Thymus (tissue), 11 donors: ENCODE measurements around the gene CRYL1. TPM values are rescaled to one million over a fixed set of nuclear protein-coding genes. Genes with fewer than 3 reads are reported as not detected.

Source experiments
- DNase-seq, 9 donors: peaks; one replicate each; pipeline ENCODE4 v3.0.0-alpha.2; 2013; ENCODE audit warnings: low spot score in 9 of 9, low read depth in 6 of 9, missing footprints in 1 of 9
- H3K27ac ChIP-seq, 2 donors: one replicate each; pipeline ENCODE4 v1.5.1; 2013; ENCODE audit warnings: control low read depth in 1 of 2, low read depth in 1 of 2, low read length in 1 of 2, mild to moderate bottlenecking in 1 of 2, moderate library complexity in 1 of 2
- H3K27me3 ChIP-seq, 2 donors: one replicate each; pipeline ENCODE4 v1.5.1; 2013; ENCODE audit warnings: low read length in 1 of 2; ENCODE audit not compliant: control insufficient read depth in 2 of 2, insufficient read depth in 1 of 2
- H3K36me3 ChIP-seq, 2 donors: one replicate each; pipeline ENCODE4 v1.5.1; 2013; ENCODE audit warnings: low read length in 1 of 2, mild to moderate bottlenecking in 1 of 2, moderate library complexity in 1 of 2; ENCODE audit not compliant: control insufficient read depth in 2 of 2, insufficient read depth in 2 of 2
- H3K4me1 ChIP-seq, 2 donors: one replicate each; pipeline ENCODE4 v1.5.1; 2013; ENCODE audit warnings: low read length in 2 of 2; ENCODE audit not compliant: control insufficient read depth in 2 of 2, insufficient read depth in 2 of 2
- H3K4me3 ChIP-seq, 2 donors: one replicate each; pipeline ENCODE4 v1.5.1; 2013; ENCODE audit warnings: low read length in 2 of 2, control low read depth in 1 of 2, mild to moderate bottlenecking in 1 of 2
- H3K9me3 ChIP-seq, 2 donors: one replicate each; pipeline ENCODE4 v1.5.1; 2013; ENCODE audit warnings: low read length in 1 of 2, mild to moderate bottlenecking in 1 of 2; ENCODE audit not compliant: control insufficient read depth in 2 of 2, insufficient read depth in 1 of 2
- WGBS: extraction: QIAGEN DNeasy Blood & Tissue Kit; methylation state at CpG from one replicate; pipeline ENCODE4 v1.1.7; 2013; 5-methylcytosine and 5-hydroxymethylcytosine counted together
- polyA plus RNA-seq: library from polyadenylated mRNA; stranded (reverse); fragments of 200-250 nt; gene quantifications from one replicate; pipeline ENCODE4 v1.2.3, GENCODE V29; 2013
- total RNA-seq: library from RNA; stranded (reverse); fragments of 120-200 nt; gene quantifications from one replicate; pipeline ENCODE4 v1.2.4, GENCODE V29; 2013
- donor health status: healthy.

Gene CRYL1
- total and polyA plus RNA-seq, 2 donors: 10.0 to 17.5 TPM

DNA sequence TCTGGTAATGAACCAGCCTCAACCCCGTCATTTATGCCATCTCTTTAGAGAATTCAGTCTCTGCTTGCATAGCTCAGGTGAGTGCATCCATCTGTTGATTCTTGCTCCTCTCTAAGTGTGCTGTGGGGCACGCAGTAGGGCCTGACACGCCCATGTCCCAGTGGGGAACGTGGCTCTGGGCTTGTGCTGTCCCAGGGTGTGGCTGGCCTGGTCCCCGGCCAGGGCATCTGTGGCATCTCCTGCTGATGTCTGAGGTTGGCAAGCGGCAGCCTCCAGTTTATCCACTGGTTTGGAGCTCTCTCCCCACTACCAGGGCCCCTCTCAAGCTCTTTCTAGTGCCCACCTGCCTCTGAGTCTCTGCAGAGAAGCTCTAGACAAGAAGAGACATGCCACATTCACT is 146.9 kb downstream of the CRYL1 start:
- no peak overlapping the region for H3K27ac ChIP-seq
- no peak overlapping the region for H3K4me3 ChIP-seq
- H3K4me1 ChIP-seq: no peaks in the 10 kb centered on the region
- H3K27me3 ChIP-seq: no peaks in the 10 kb centered on the region
- no peaks in the 10 kb centered on the region for H3K36me3 ChIP-seq
- 95% methylated on average over 6 of the region's 6 CpGs for WGBS
- no peak for DNase-seq
- no peaks in the 10 kb centered on the region for H3K9me3 ChIP-seq

- Histone ChIP-seq H3K36me3 (no peaks in the 10 kb centered on the region), H3K4me1 (no peaks in the 10 kb centered on the region), H3K4me3 (no peak overlapping the region), H3K27me3 (no peaks in the 10 kb centered on the region), H3K9me3 (no peaks in the 10 kb centered on the region), H3K27ac (no peak overlapping the region)
- no peak for DNase-seq
- WGBS: 98% methylated on average over 6 of the region's 6 CpGs
Measured at GRCh38 chr13:20377720-20378119, 147.9 kb downstream of the CRYL1 start.

GRCh38 chr13:20375871-20376270 is 149.8 kb downstream of the CRYL1 start:
- Histone ChIP-seq H3K27me3 (no peaks in the 10 kb centered on the region), H3K9me3 (no peaks in the 10 kb centered on the region), H3K27ac (no peak overlapping the region), H3K4me3 (no peak overlapping the region), H3K36me3 (no peaks in the 10 kb centered on the region), H3K4me1 (no peaks in the 10 kb centered on the region)
- WGBS: 97% methylated on average over 6 of the region's 6 CpGs
- no peak for DNase-seq

- Histone ChIP-seq H3K27ac (no peak overlapping the region), H3K36me3 (no peaks in the 10 kb centered on the region), H3K9me3 (no peaks in the 10 kb centered on the region), H3K4me3 (no peak overlapping the region), H3K27me3 (no peaks in the 10 kb centered on the region), H3K4me1 (no peaks in the 10 kb centered on the region)
- DNase-seq: no peak
Measured at GRCh38 chr13:20373861-20374260, 151.8 kb downstream of the CRYL1 start.

- DNase-seq: no peak
- 97% methylated on average over 4 of the region's 4 CpGs for WGBS
- no peak overlapping the region for H3K27ac ChIP-seq
Measured at GRCh38 chr13:20371825-20372224, 153.8 kb downstream of the CRYL1 start.

GRCh38 chr13:20370815-20371421 is 154.7 kb downstream of the CRYL1 start:
- H3K27ac ChIP-seq: no peak overlapping the region
- no peaks in the 10 kb centered on the region for H3K27me3 ChIP-seq
- H3K9me3 ChIP-seq: no peaks in the 10 kb centered on the region
- no peaks in the 10 kb centered on the region for H3K36me3 ChIP-seq
- no peak for DNase-seq
- no peaks in the 10 kb centered on the region for H3K4me1 ChIP-seq
- 66% methylated on average over 2 of the region's 2 CpGs for WGBS
- no peak overlapping the region for H3K4me3 ChIP-seq

More at GRCh38 chr13:20371825-20372224, 153.8 kb downstream of the CRYL1 start:
- H3K27me3 ChIP-seq: no peaks in the 10 kb centered on the region
- H3K9me3 ChIP-seq: no peaks in the 10 kb centered on the region
- H3K4me3 ChIP-seq: no peak overlapping the region
- H3K36me3 ChIP-seq: no peaks in the 10 kb centered on the region
- no peaks in the 10 kb centered on the region for H3K4me1 ChIP-seq

DNA sequence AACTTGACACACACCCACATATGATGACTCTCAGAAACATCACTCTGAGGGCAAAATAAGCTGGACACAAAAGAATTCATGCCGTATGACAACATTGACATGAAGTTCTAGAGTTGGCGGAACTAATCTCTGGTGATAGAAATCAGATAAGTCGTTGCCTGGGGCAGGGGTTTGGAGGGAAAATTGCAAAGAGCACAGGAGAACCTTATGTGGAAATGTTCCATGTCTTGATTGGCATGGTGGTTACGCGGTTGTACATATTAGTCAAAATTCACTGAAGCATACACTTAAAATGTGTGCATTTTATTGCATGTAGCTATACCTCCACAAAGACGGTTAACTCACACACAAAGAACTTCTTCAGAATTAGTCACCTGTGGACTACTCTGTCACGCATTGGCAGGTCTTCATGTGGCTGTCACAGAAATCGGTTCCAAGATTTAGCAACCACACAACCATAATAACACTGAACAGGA is 155.7 kb downstream of the CRYL1 start:
- H3K36me3 ChIP-seq: no peaks in the 10 kb centered on the region
- H3K9me3 ChIP-seq: no peaks in the 10 kb centered on the region
- no peak overlapping the region for H3K27ac ChIP-seq
- H3K27me3 ChIP-seq: no peaks in the 10 kb centered on the region
- H3K4me3 ChIP-seq: no peak overlapping the region
- DNase-seq: no peak
- WGBS: 87% methylated on average over 8 of the region's 8 CpGs
- no peaks in the 10 kb centered on the region for H3K4me1 ChIP-seq

DNA sequence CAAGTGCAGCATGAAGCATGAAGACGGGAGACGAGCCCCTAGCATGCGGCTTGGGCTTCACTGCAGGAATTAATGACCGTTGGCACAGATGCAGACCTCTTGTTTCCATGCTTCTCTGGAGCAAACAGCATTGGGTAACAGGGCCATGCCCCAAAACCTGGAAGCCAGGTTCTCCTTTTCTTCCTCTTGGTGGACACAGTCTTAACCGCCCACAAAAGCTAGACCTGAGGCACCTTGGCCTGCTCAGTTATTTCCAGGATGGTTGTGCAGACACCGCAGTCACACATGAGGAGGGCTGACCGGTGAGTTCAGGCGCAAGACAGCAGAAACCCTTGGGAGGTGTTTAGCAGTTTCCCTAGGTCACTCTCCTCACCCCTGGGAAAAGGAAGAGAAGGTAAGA is 159.6 kb downstream of the CRYL1 start:
- no peaks in the 10 kb centered on the region for H3K36me3 ChIP-seq
- WGBS: 85% methylated on average over 8 of the region's 8 CpGs
- no peaks in the 10 kb centered on the region for H3K4me1 ChIP-seq
- H3K27me3 ChIP-seq: no peaks in the 10 kb centered on the region
- no peak for DNase-seq
- no peaks in the 10 kb centered on the region for H3K9me3 ChIP-seq
- no peak overlapping the region for H3K27ac ChIP-seq
- no peak overlapping the region for H3K4me3 ChIP-seq

- Histone ChIP-seq H3K4me1 (no peaks in the 10 kb centered on the region), H3K27me3 (no peaks in the 10 kb centered on the region), H3K4me3 (no peak overlapping the region), H3K9me3 (no peaks in the 10 kb centered on the region), H3K36me3 (no peaks in the 10 kb centered on the region), H3K27ac (no peak overlapping the region)
- WGBS: 80% methylated on average over 7 of the region's 7 CpGs
- DNase-seq: no peak
Measured at GRCh38 chr13:20363603-20364002, 162.1 kb downstream of the CRYL1 start.
